Liver (tissue), 9 donors: ENCODE results near the gene MISP3. TPM values are rescaled to one million over a fixed set of nuclear protein-coding genes. Genes with fewer than 3 reads are reported as not detected.
"Not testable (repeated sequence)": the region's sequence is repeated elsewhere in the genome, so short reads cannot be mapped to it uniquely, and the experiment has no call there.

ENCODE experiments used
- DNase-seq: peaks from one replicate; pipeline ENCODE4 v3.0.0-alpha.2; 2017; ENCODE audit warnings: low spot score
- H3K27ac ChIP-seq, 2 donors: one replicate each; pipeline ENCODE4 v1.7.0; 2013; ENCODE audit warnings: inconsistent platforms in 2 of 2, low read length in 2 of 2, control low read depth in 1 of 2, low read depth in 1 of 2, mild to moderate bottlenecking in 1 of 2
- H3K27me3 ChIP-seq, 4 donors: one replicate each; pipeline versions ENCODE4 v1.6.1 to v1.7.0; 2013; ENCODE audit warnings: low read length in 3 of 4, inconsistent platforms in 1 of 4, mild to moderate bottlenecking in 1 of 4, moderate library complexity in 1 of 4; ENCODE audit not compliant: control insufficient read depth in 4 of 4, insufficient read depth in 4 of 4
- H3K36me3 ChIP-seq, 4 donors: one replicate each; pipeline versions ENCODE4 v1.6.1 to v1.7.0; 2013; ENCODE audit warnings: low read length in 3 of 4, mild to moderate bottlenecking in 3 of 4, low read depth in 1 of 4, moderate library complexity in 1 of 4; ENCODE audit not compliant: control insufficient read depth in 4 of 4, insufficient read depth in 3 of 4
- H3K4me1 ChIP-seq, 4 donors: one replicate each; pipeline versions ENCODE4 v1.6.1 to v1.7.0; 2013; ENCODE audit warnings: low read length in 3 of 4, mild to moderate bottlenecking in 3 of 4, moderate library complexity in 1 of 4; ENCODE audit not compliant: control insufficient read depth in 4 of 4, insufficient read depth in 4 of 4
- H3K4me3 ChIP-seq, 3 donors: one replicate each; pipeline versions ENCODE4 v1.6.1 to v1.7.0; 2013; ENCODE audit warnings: low read length in 3 of 3, control low read depth in 1 of 3, low read depth in 1 of 3, mild to moderate bottlenecking in 1 of 3
- H3K9ac ChIP-seq, 2 donors: one replicate each; pipeline ENCODE4 v1.7.0; 2013; ENCODE audit warnings: low read length in 2 of 2, mild to moderate bottlenecking in 2 of 2, moderate library complexity in 2 of 2, control low read depth in 1 of 2, low read depth in 1 of 2
- H3K9me3 ChIP-seq, 4 donors: one replicate each; pipeline versions ENCODE4 v1.6.1 to v1.7.0; 2013; ENCODE audit warnings: low read length in 3 of 4; ENCODE audit not compliant: control insufficient read depth in 4 of 4
- RAD21 ChIP-seq, 2 donors: IDR thresholded peaks; 2 replicates each; pipeline ENCODE4 v1.6.1; 2016; ENCODE audit warnings: antibody characterized with exemption in 2 of 2, mild to moderate bottlenecking in 2 of 2
- SP1 ChIP-seq: IDR thresholded peaks from 2 replicates; pipeline ENCODE4 v1.6.1; 2018; ENCODE audit warnings: antibody characterized with exemption, mild to moderate bottlenecking
- WGBS: extraction: QIAGEN DNeasy Blood & Tissue Kit; methylation state at CpG from one replicate; pipeline ENCODE4 v1.1.7; 2013; 5-methylcytosine and 5-hydroxymethylcytosine counted together
- polyA plus RNA-seq, 2 donors: library from polyadenylated mRNA; stranded (reverse) in 1 of 2; unstranded in 1 of 2; fragments of 200-250 nt in 1 of 2; fragments of >200 nt in 1 of 2; fragmentation: Nextera tagmentation in 1 of 2; extraction: Ambion mirVana in 1 of 2; gene quantifications; one replicate each; pipeline versions ENCODE4 v1.2.1 to v1.2.3, GENCODE V29; 2013 to 2015
- total RNA-seq, 2 donors: library from RNA; depleted of rRNA; stranded (reverse); fragments of >200 nt; gene quantifications; one replicate each; pipeline ENCODE4 v1.2.3, GENCODE V29; 2014
- TF ChIP-seq, protein P1 (sequence below): IDR thresholded peaks from 2 replicates; pipeline ENCODE4 v1.6.1; 2016; ENCODE audit warnings: antibody characterized with exemption
- TF ChIP-seq, protein P2 (sequence below): IDR thresholded peaks from 2 replicates; pipeline ENCODE4 v1.6.1; 2016; ENCODE audit warnings: antibody characterized with exemption
- TF ChIP-seq, protein P3 (sequence below): fragments of 150-350 bp; IDR thresholded peaks from 2 replicates; pipeline ENCODE4 v1.5.1; 2017; ENCODE audit warnings: improper control_type of control experiment, low read depth, low read length; ENCODE audit not compliant: missing input control
- TF ChIP-seq, protein P4 (sequence below): IDR thresholded peaks from 2 replicates; pipeline ENCODE4 v1.6.1; 2016; ENCODE audit warnings: antibody characterized with exemption
- donor health status: healthy.
- donor health status: healthy.
- donor health status: healthy.
- donor health status: healthy.
- donor health status: healthy.

The MISP3 gene
- total and polyA plus RNA-seq, 4 donors, result 0.28 to 3.9 (median 2.8) TPM

DNA sequence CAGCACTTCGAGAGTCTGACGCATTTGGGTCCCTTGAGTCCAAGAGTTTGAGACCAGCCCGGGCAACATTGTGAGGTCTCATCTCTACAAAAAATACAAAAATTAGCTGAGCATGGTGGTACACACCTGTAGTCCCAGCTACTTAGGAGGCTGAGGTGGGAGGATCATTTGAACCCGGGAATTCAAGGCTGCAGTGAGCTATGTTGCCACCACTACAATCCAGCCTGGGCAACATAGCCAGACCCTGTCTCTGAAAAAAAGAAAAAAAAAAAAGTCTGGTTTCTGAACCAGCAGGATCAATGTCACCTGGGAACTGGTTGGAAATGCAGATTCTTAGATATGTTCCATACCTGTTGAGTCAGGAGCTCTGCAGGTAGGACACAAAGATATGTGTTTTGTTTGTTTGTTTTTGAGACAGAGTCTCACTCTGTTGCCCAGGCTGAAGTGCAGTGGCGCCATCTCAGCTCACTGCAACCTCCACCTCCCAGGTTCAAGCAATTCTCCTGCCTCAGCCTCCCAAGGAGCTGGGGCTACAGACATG lies 45.9 kb upstream of the MISP3 start:
- 95% methylated on average over 5 of the region's 5 CpGs for WGBS
- not testable (repeated sequence) for H3K9ac ChIP-seq, H3K27ac ChIP-seq, H3K36me3 ChIP-seq, H3K27me3 ChIP-seq, H3K9me3 ChIP-seq, DNase-seq, H3K4me1 ChIP-seq, H3K4me3 ChIP-seq

DNA sequence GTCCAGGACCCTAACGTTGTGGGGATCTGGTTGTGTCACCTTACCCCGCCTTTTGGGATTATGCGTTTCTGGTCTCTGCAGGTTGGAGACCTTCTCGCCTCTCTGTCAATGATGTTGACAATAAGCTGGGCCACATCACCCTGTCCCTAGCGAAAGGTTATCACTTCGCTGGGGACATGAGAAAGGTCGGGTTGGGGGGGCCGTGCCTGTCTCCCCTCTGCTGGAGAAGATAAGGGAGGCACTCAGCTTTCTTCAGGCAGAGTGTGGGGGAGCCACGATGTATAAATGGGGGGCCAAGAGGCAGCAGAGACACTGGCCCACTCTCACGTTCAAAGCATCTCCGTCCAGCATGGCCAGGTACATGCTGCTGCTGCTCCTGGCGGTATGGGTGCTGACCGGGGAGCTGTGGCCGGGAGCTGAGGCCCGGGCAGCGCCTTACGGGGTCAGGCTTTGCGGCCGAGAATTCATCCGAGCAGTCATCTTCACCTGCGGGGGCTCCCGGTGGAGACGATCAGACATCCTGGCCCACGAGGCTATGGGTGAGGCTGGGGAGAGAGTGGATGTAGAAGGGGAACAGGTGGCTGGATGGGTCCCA lies 44.6 kb upstream of the MISP3 start, which contains the start of gene RLN3:
Gene RLN3 (plus strand): TSS at position 293 of the 595 bp plus-strand sequence. CDS start 57 bp downstream, at position 350.
- TF ChIP-seq, protein P1, sequence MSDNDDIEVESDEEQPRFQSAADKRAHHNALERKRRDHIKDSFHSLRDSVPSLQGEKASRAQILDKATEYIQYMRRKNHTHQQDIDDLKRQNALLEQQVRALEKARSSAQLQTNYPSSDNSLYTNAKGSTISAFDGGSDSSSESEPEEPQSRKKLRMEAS, result no peak
- TF ChIP-seq, protein P2, sequence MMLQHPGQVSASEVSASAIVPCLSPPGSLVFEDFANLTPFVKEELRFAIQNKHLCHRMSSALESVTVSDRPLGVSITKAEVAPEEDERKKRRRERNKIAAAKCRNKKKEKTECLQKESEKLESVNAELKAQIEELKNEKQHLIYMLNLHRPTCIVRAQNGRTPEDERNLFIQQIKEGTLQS, result no peak
- TF ChIP-seq SP1, result no peak
- Histone ChIP-seq H3K27me3 (no peaks in the 10 kb centered on the region), H3K27ac (no peak within 1 kb of the TSS), H3K4me1 (peaks cover 0 to 12% (median 5%) of the 10 kb centered on the region in 4 donors), H3K9ac (no peak within 1 kb of the TSS), H3K9me3 (no peaks in the 10 kb centered on the region), H3K36me3 (no peaks in the 10 kb centered on the region), H3K4me3 (no peak within 1 kb of the TSS)
- no peak for DNase-seq
- WGBS, result 59% methylated on average over 24 of the region's 24 CpGs

DNA sequence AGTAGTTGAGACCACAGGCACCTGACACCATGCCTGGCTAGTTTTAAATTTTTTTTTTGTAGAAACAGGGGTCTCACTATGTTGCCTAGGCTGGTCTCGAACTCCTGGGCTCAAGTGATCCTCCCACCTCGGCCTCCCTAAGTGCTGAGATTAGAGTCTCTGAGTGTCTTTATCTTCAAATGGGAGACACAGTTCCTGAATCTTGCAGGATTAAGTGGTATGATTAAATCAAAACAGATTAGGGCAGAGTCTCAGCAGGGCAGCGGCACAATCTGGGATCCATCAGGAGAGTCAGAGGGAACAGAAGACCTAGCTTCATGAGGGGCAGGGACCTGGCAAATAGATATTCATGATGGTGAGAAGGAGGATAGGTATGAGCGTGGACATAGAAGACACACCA lies 43.7 kb upstream of the MISP3 start:
- no peak overlapping the region for H3K9ac ChIP-seq
- WGBS, result 82% methylated on average over 4 of the region's 4 CpGs
- H3K27ac ChIP-seq, result no peak overlapping the region
- H3K36me3 ChIP-seq, result no peaks in the 10 kb centered on the region
- DNase-seq, result no peak
- no peaks in the 10 kb centered on the region for H3K27me3 ChIP-seq
- no peaks in the 10 kb centered on the region for H3K9me3 ChIP-seq
- H3K4me1 ChIP-seq, result peaks cover 0 to 10% (median 5%) of the 10 kb centered on the region in 4 donors
- no peak overlapping the region for H3K4me3 ChIP-seq
- no peak for TF ChIP-seq RAD21 (IDR thresholded peaks at IDR 0.05)
- TF ChIP-seq, protein P3, sequence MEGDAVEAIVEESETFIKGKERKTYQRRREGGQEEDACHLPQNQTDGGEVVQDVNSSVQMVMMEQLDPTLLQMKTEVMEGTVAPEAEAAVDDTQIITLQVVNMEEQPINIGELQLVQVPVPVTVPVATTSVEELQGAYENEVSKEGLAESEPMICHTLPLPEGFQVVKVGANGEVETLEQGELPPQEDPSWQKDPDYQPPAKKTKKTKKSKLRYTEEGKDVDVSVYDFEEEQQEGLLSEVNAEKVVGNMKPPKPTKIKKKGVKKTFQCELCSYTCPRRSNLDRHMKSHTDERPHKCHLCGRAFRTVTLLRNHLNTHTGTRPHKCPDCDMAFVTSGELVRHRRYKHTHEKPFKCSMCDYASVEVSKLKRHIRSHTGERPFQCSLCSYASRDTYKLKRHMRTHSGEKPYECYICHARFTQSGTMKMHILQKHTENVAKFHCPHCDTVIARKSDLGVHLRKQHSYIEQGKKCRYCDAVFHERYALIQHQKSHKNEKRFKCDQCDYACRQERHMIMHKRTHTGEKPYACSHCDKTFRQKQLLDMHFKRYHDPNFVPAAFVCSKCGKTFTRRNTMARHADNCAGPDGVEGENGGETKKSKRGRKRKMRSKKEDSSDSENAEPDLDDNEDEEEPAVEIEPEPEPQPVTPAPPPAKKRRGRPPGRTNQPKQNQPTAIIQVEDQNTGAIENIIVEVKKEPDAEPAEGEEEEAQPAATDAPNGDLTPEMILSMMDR, result no peak
- TF ChIP-seq, protein P4, sequence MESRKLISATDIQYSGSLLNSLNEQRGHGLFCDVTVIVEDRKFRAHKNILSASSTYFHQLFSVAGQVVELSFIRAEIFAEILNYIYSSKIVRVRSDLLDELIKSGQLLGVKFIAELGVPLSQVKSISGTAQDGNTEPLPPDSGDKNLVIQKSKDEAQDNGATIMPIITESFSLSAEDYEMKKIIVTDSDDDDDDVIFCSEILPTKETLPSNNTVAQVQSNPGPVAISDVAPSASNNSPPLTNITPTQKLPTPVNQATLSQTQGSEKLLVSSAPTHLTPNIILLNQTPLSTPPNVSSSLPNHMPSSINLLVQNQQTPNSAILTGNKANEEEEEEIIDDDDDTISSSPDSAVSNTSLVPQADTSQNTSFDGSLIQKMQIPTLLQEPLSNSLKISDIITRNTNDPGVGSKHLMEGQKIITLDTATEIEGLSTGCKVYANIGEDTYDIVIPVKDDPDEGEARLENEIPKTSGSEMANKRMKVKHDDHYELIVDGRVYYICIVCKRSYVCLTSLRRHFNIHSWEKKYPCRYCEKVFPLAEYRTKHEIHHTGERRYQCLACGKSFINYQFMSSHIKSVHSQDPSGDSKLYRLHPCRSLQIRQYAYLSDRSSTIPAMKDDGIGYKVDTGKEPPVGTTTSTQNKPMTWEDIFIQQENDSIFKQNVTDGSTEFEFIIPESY, result no peak
